Panc1 (cell line): ENCODE data around the gene TNRC6C. TPM values are rescaled to one million over a fixed set of nuclear protein-coding genes. Genes with fewer than 3 reads are reported as not detected.

Source experiments
- ATAC-seq: fragments of 200-7000 bp; cut with Tn5 transposase; 2 replicates; pipeline ENCODE4 v1.9.1; 2020; ENCODE audit warnings: mild to moderate bottlenecking, moderate library complexity
- BruUV-seq: library from RNA; stranded (reverse); fragments of 400-500 nt; replicated peaks from 2 replicates; lab custom pipeline; 2021; lab: Mats Ljungman, UMichigan
- CTCF ChIA-PET: fragments of 300-600 bp; sonication (Branson Sonifier 250); formaldehyde crosslinking; loops from one replicate; lab custom pipeline; 2022; ENCODE audit warnings: antibody characterized with exemption; lab: Charles Lee
- POLR2A ChIA-PET: fragments of 300-600 bp; sonication (Branson Sonifier 250); formaldehyde crosslinking; loops from one replicate; lab custom pipeline; 2022; ENCODE audit warnings: antibody characterized with exemption; lab: Charles Lee
- DNase-seq: peaks from one replicate; pipeline ENCODE4 v3.0.0-alpha.2; 2010; ENCODE audit warnings: low read depth, low spot score
- H3K27ac ChIP-seq: 2 replicates; pipeline ENCODE4 v1.5.1; 2011; ENCODE audit warnings: mild to moderate bottlenecking, low read length, inconsistent platforms
- H3K27me3 ChIP-seq: fragments of 200-500 bp; sonication (Bioruptor generic); 2 replicates; pipeline ENCODE4 v1.6.0; 2014; ENCODE audit warnings: low read length, inconsistent platforms; ENCODE audit not compliant: control insufficient read depth, insufficient read depth
- H3K36me3 ChIP-seq: fragments of 200-500 bp; sonication (Bioruptor generic); 2 replicates; pipeline ENCODE4 v1.5.1; 2014; ENCODE audit warnings: inconsistent platforms, mild to moderate bottlenecking, low read length, moderate library complexity; ENCODE audit not compliant: control insufficient read depth, insufficient read depth
- H3K4me1 ChIP-seq: 2 replicates; pipeline ENCODE4 v1.5.1; 2011; ENCODE audit warnings: inconsistent platforms, mild to moderate bottlenecking, low read length, moderate library complexity; ENCODE audit not compliant: control insufficient read depth, insufficient read depth
- H3K4me3 ChIP-seq, 2 experiments: 2 replicates each; pipeline ENCODE4 v1.5.1; 2011 to 2012; ENCODE audit warnings: low read depth in 2 of 2, low read length in 2 of 2, mild to moderate bottlenecking in 2 of 2, inconsistent platforms in 1 of 2, moderate library complexity in 1 of 2
- H3K9me3 ChIP-seq: fragments of 200-500 bp; sonication (Bioruptor generic); 2 replicates; pipeline ENCODE4 v1.5.1; 2014; ENCODE audit warnings: low read depth, mild to moderate bottlenecking, inconsistent platforms, low read length, moderate library complexity; ENCODE audit not compliant: control insufficient read depth, insufficient read depth
- CTCF ChIP-seq: fragments of 450-650 bp; IDR thresholded peaks from 2 replicates; pipeline ENCODE4 v1.5.1; 2017; ENCODE audit warnings: mild to moderate bottlenecking
- POLR2AphosphoS5 ChIP-seq: IDR thresholded peaks from 2 replicates; pipeline ENCODE4 v1.6.1; 2012; ENCODE audit warnings: mild to moderate bottlenecking, low read depth, low read length, moderate library complexity
- REST ChIP-seq, 2 experiments: IDR thresholded peaks; 2 replicates each; pipeline ENCODE4 v1.6.1; 2011 to 2012; ENCODE audit warnings: low read depth in 2 of 2, control low read depth in 1 of 2, low read length in 1 of 2, mild to moderate bottlenecking in 1 of 2, moderate library complexity in 1 of 2; ENCODE audit not compliant: insufficient read depth in 1 of 2
- SIN3A ChIP-seq: IDR thresholded peaks from 2 replicates; pipeline ENCODE4 v1.6.1; 2012; ENCODE audit warnings: low read depth, mild to moderate bottlenecking, low read length, moderate library complexity, borderline replicate concordance; ENCODE audit not compliant: insufficient read depth
- TCF7L2 ChIP-seq: IDR thresholded peaks from 2 replicates; pipeline ENCODE4 v1.6.1; 2011; ENCODE audit warnings: mild to moderate bottlenecking, low read depth, low read length, inconsistent platforms
- in situ Hi-C: cut with HindIII; loops from 2 replicates; pipeline ENCODE4 v1.10.0; 2016; ENCODE audit warnings: low sequenced_read_pairs, low pct_unique_long_range_greater_than_20kb
- intact Hi-C: fragments of 100-400 bp; cut with micrococcal nuclease; formaldehyde crosslinking; loops from one replicate; pipeline ENCODE4 v1.10.0; 2022; ENCODE audit not compliant: unreplicated experiment
- total RNA-seq: library from RNA; stranded (reverse); gene quantifications from one replicate; pipeline ENCODE4 v1.2.1, GENCODE V29; 2021; ENCODE audit not compliant: unreplicated experiment

Gene TNRC6C
- total RNA-seq, 1 experiment from 2014 or later: 10.1 TPM

- TF ChIP-seq REST (IDR thresholded peaks at IDR 0.05; ENCODE audit: insufficient read depth in 1 of 2, low read depth in 2 of 2, low read length in 1 of 2) (no peak), POLR2AphosphoS5 (no peak), TCF7L2 (no peak), SIN3A (no peak), CTCF (no peak)
- Histone ChIP-seq H3K36me3 (no peaks in the 10 kb centered on the region), H3K4me3 (no peak overlapping the region), H3K27ac (no peak overlapping the region), H3K27me3 (no peaks in the 10 kb centered on the region), H3K9me3 (no peaks in the 10 kb centered on the region), H3K4me1 (no peaks in the 10 kb centered on the region)
- ATAC-seq: no peak
- POLR2A ChIA-PET: no interaction called here
- DNase-seq: no peak
- in situ Hi-C loops (no loop called here), intact Hi-C loops (no loop called here)
- no TSS peak for BruUV-seq
- CTCF ChIA-PET: no interaction called here
Measured at GRCh38 chr17:78075011-78075410, 116.5 kb downstream of the TNRC6C start.

DNA sequence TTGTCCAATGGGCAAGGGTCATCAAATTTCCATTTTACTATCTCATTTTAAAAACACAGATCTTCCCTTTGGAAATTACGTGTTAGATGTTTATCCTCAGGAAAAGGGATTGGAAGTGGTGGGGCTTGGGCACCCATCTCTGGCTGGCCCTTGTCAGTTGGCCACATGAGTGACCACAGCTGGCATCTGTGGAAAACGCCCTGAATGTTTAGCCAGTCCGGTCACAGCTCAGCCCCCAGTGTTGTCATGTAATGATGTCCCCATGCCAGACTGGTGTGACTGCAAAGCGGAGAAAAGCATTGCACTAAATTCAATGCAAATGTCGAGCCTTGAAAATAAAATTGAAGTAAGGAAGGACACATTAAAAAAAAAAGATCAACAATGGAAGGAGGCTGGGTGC is 117.0 kb downstream of the TNRC6C start:
- BruUV-seq: no TSS peak
- intact Hi-C loops (no loop called here), in situ Hi-C loops (no loop called here)
- Histone ChIP-seq H3K27me3 (no peaks in the 10 kb centered on the region), H3K27ac (no peak overlapping the region), H3K36me3 (no peaks in the 10 kb centered on the region), H3K9me3 (no peaks in the 10 kb centered on the region), H3K4me1 (no peaks in the 10 kb centered on the region), H3K4me3 (no peak overlapping the region)
- no peak for TF ChIP-seq SIN3A
- TF ChIP-seq CTCF: no peak
- no peak for TF ChIP-seq REST (IDR thresholded peaks at IDR 0.05; ENCODE audit: insufficient read depth in 1 of 2, low read depth in 2 of 2, low read length in 1 of 2)
- no peak for TF ChIP-seq POLR2AphosphoS5
- TF ChIP-seq TCF7L2: no peak
- ATAC-seq (no peak), DNase-seq (no peak)
- ChIA-PET POLR2A (no interaction called here), CTCF (no interaction called here)
